GM12878 (cell line): ENCODE data around the gene SARM1. TPM values are rescaled to one million over a fixed set of nuclear protein-coding genes. Genes with fewer than 3 reads are reported as not detected.

Experiments used
- ATAC-seq: fragments of 200-7000 bp; cut with Tn5 transposase; 3 replicates; pipeline ENCODE4 v1.9.1; 2020; ENCODE audit warnings: mild to moderate bottlenecking, moderate library complexity
- BruUV-seq: library from RNA; stranded (reverse); fragments of 400-500 nt; replicated peaks from 2 replicates; lab custom pipeline; 2021; lab: Mats Ljungman, UMichigan
- CTCF ChIA-PET: fragments of 300-600 bp; sonication (Branson Sonifier 250); formaldehyde crosslinking; extraction: SDS; loops from one replicate; lab custom pipeline; 2021; ENCODE audit warnings: inconsistent platforms; lab: Yijun Ruan, JAX
- POLR2A ChIA-PET: fragments of 350-600 bp; formaldehyde crosslinking; extraction: SDS; loops from one replicate; lab custom pipeline; 2021; ENCODE audit warnings: inconsistent platforms; lab: Charles Lee
- RAD21 ChIA-PET: fragments of 300-600 bp; sonication (Branson Sonifier 250); formaldehyde crosslinking; loops from one replicate; lab custom pipeline; 2023; ENCODE audit warnings: antibody characterized with exemption; ENCODE audit not compliant: unreplicated experiment; lab: Charles Lee
- SMC1A ChIA-PET: fragments of 300-600 bp; sonication (Branson Sonifier 250); formaldehyde crosslinking; loops from one replicate; lab custom pipeline; 2023; ENCODE audit not compliant: unreplicated experiment, uncharacterized antibody; lab: Charles Lee
- DNase-seq: peaks from one replicate; pipeline ENCODE4 v3.0.0-alpha.2; 2011; ENCODE audit warnings: low read depth, low spot score
- FAIRE-seq: peaks from 3 replicates; lab custom pipeline; 2011; peaks lifted over from hg19 to GRCh38; lab: Jason Lieb, UNC
- H2AFZ ChIP-seq: 2 replicates; pipeline ENCODE4 v1.6.0; 2011; ENCODE audit warnings: low read depth, low read length, control low read depth; ENCODE audit not compliant: control insufficient read depth
- H3K27ac ChIP-seq: 2 replicates; pipeline ENCODE4 v1.5.1; 2011; ENCODE audit warnings: control low read depth; ENCODE audit not compliant: control insufficient read depth, insufficient read depth
- H3K27me3 ChIP-seq, 2 experiments: replicated peaks in 1 of 2; 2 replicates each; pipeline versions ENCODE4 v1.6.0 to v1.6.1; 2011; ENCODE audit warnings: low read length in 1 of 2; ENCODE audit not compliant: control insufficient read depth in 2 of 2, insufficient read depth in 2 of 2
- H3K36me3 ChIP-seq, 2 experiments: 2 replicates each; pipeline ENCODE4 v1.5.1; 2011; ENCODE audit warnings: low read length in 1 of 2; ENCODE audit not compliant: control insufficient read depth in 2 of 2, insufficient read depth in 2 of 2
- H3K4me1 ChIP-seq: 2 replicates; pipeline ENCODE4 v1.6.1; 2011; ENCODE audit warnings: mild to moderate bottlenecking, low read length, moderate library complexity, mixed read lengths; ENCODE audit not compliant: control insufficient read depth, insufficient read depth
- H3K4me2 ChIP-seq: 2 replicates; pipeline ENCODE4 v1.6.0; 2011; ENCODE audit warnings: control low read depth; ENCODE audit not compliant: control insufficient read depth, insufficient read depth
- H3K4me3 ChIP-seq: fragments of 200-600 bp; sonication (generic); 2 replicates; pipeline ENCODE4 v1.5.1; 2016
- H3K79me2 ChIP-seq: 2 replicates; pipeline ENCODE4 v1.6.0; 2011; ENCODE audit warnings: low read length; ENCODE audit not compliant: control insufficient read depth, insufficient read depth
- H3K9ac ChIP-seq: 2 replicates; pipeline ENCODE4 v1.8.0; 2011; ENCODE audit warnings: low read length, control low read depth, mixed read lengths; ENCODE audit not compliant: control insufficient read depth, insufficient read depth
- H3K9me3 ChIP-seq: replicated peaks from 3 replicates; pipeline ENCODE4 v1.5.1; 2011; ENCODE audit warnings: mild to moderate bottlenecking, low read length; ENCODE audit not compliant: control insufficient read depth, insufficient read depth
- H4K20me1 ChIP-seq: 2 replicates; pipeline ENCODE4 v1.6.0; 2011; ENCODE audit not compliant: control insufficient read depth, insufficient read depth
- BCL11A ChIP-seq: IDR thresholded peaks from 2 replicates; pipeline ENCODE4 v1.6.1; 2011; ENCODE audit warnings: low read depth, low read length
- BCL3 ChIP-seq: IDR thresholded peaks from 2 replicates; pipeline ENCODE4 v1.6.1; 2011; ENCODE audit warnings: borderline replicate concordance, low read depth, mild to moderate bottlenecking, moderate library complexity, low read length; ENCODE audit not compliant: insufficient read depth, poor library complexity, severe bottlenecking
- BMI1 ChIP-seq: fragments of 450-650 bp; IDR thresholded peaks from 2 replicates; pipeline ENCODE4 v1.6.1; 2016; ENCODE audit warnings: mild to moderate bottlenecking, moderate library complexity, borderline replicate concordance
- CBFB ChIP-seq: IDR thresholded peaks from 2 replicates; pipeline ENCODE4 v1.6.1; 2016; ENCODE audit warnings: antibody characterized with exemption, low read depth
- ESRRA ChIP-seq: IDR thresholded peaks from 2 replicates; pipeline ENCODE4 v1.6.1; 2012; ENCODE audit warnings: mild to moderate bottlenecking, low read length, improper control_type of control experiment
- IKZF1 ChIP-seq: fragments of 450-650 bp; conservative IDR thresholded peaks from 2 replicates; pipeline ENCODE4 v1.6.1; 2017; ENCODE audit warnings: antibody characterized with exemption, mild to moderate bottlenecking
- MTA2 ChIP-seq: fragments of 450-650 bp; IDR thresholded peaks from 2 replicates; pipeline ENCODE4 v1.6.1; 2016; ENCODE audit warnings: low read depth, mild to moderate bottlenecking, moderate library complexity
- NR2C1 ChIP-seq: fragments of 450-650 bp; IDR thresholded peaks from 2 replicates; pipeline ENCODE4 v1.6.1; 2017; ENCODE audit warnings: antibody characterized with exemption, mild to moderate bottlenecking, moderate library complexity
- PAX5 ChIP-seq: IDR thresholded peaks from 2 replicates; pipeline ENCODE4 v1.6.1; 2011; ENCODE audit warnings: low read depth, low read length, borderline replicate concordance
- POLR2AphosphoS2 ChIP-seq: IDR thresholded peaks from 2 replicates; pipeline ENCODE4 v1.6.1; 2011; ENCODE audit warnings: low read depth, mild to moderate bottlenecking, low read length, improper control_type of control experiment, moderate library complexity
- RBBP5 ChIP-seq: fragments of 200-600 bp; sonication (generic); conservative IDR thresholded peaks from 2 replicates; pipeline ENCODE4 v1.6.1; 2016
- ZBTB4 ChIP-seq: fragments of 450-650 bp; formaldehyde crosslinking; IDR thresholded peaks from 2 replicates; pipeline ENCODE4 v1.4.0; 2022; ENCODE audit warnings: mild to moderate bottlenecking, moderate library complexity
- ZSCAN29 ChIP-seq: fragments of 450-650 bp; IDR thresholded peaks from 2 replicates; pipeline ENCODE4 v1.6.1; 2017; ENCODE audit warnings: mild to moderate bottlenecking, moderate library complexity
- WGBS: methylation state at CpG from one replicate; pipeline ENCODE4 v1.1.6; 2016; ENCODE audit warnings: low lambda C conversion rate; ENCODE audit not compliant: insufficient replicate concordance, insufficient coverage; ENCODE audit errors: missing lambda C conversion rate; 5-methylcytosine and 5-hydroxymethylcytosine counted together
- in situ Hi-C: fragments of 300-500 bp; cut with MboI; formaldehyde crosslinking; loops from 9 replicates; pipeline ENCODE4 v1.14.3; 2018; ENCODE audit warnings: mixed read lengths
- intact Hi-C: fragments of 100-400 bp; cut with micrococcal nuclease; formaldehyde crosslinking; loops from one replicate; pipeline ENCODE4 v1.14.2; 2022; ENCODE audit not compliant: unreplicated experiment
- polyA plus RNA-seq, 11 experiments: library from polyadenylated mRNA; depleted of rRNA in 4 of 11; unstranded in 6 of 11; stranded (reverse) in 5 of 11; fragments of >200 nt; fragmentation: Nextera tagmentation in 4 of 11; fragmentation: Illumina TruSeq in 1 of 11; extraction: Ambion mirVana in 4 of 11; extraction: Trizol in 1 of 11; gene quantifications; 1 replicate in 1 of 11; 2 replicates in 10 of 11; pipeline versions ENCODE4 v1.2.1 to v1.2.3, GENCODE V29; 2011 to 2016; ENCODE audit warnings: inconsistent platforms in 2 of 11, missing spikeins in 2 of 11, low read depth in 1 of 11
- total RNA-seq, 4 experiments: library from RNA; depleted of rRNA in 3 of 4; stranded (reverse); fragments of >200 nt in 3 of 4; fragmentation: Illumina TruSeq in 1 of 4; extraction: Trizol in 1 of 4; gene quantifications; 2 replicates each; pipeline versions ENCODE4 v1.2.1 to v1.2.3, GENCODE V29; 2013 to 2021

The SARM1 gene
- total and polyA plus RNA-seq, 10 of the 15 experiments (the other 5 are each of a cell fraction or from before 2014, with no cell fraction given): 0.56 to 25.3 (median 11.9) TPM

GRCh38 chr17:28415886-28416285 lies 44.4 kb downstream of the SARM1 start:
- Histone ChIP-seq H3K4me2 (no peak overlapping the region), H3K9me3 (no peaks in the 10 kb centered on the region), H3K36me3 (no peaks in the 10 kb centered on the region), H2AFZ (no peak overlapping the region), H3K27me3 (no peaks in the 10 kb centered on the region), H3K4me1 (no peaks in the 10 kb centered on the region), H3K9ac (no peak overlapping the region), H3K27ac (no peak overlapping the region), H3K79me2 (no peaks in the 10 kb centered on the region), H3K4me3 (no peak overlapping the region), H4K20me1 (no peaks in the 10 kb centered on the region)
- ChIA-PET SMC1A (interaction anchor here (1.6 kb wide), 1 partner anchor 185 kb away, joined by 3 read pairs; no protein-coding TSS in a partner anchor), CTCF (interaction anchor here (0.6 to 5.0 kb wide), 28 partner anchors 8 to 609 kb away, joined by 3 to 41 read pairs (median 5); partner anchors contain the start of genes IFT20, POLDIP2, SARM1 and SLC46A1), RAD21 (interaction anchor here (0.7 kb wide), 2 partner anchors 16 to 54 kb away, joined by 3 to 4 read pairs; no protein-coding TSS in a partner anchor), POLR2A (interaction anchor here (1.2 kb wide), 1 partner anchor 80 kb away, joined by 4 read pairs; the partner anchor contains the start of gene TNFAIP1)
- no peak for FAIRE-seq
- no peak for ATAC-seq
- no TSS peak for BruUV-seq
- WGBS: 51% methylated on average over 3 of the region's 3 CpGs
- TF ChIP-seq ZBTB4 (CRISPR knock-in tag): no peak
- TF ChIP-seq IKZF1: no peak
- no peak for TF ChIP-seq NR2C1
- TF ChIP-seq BCL11A: no peak
- TF ChIP-seq RBBP5: no peak
- no peak for TF ChIP-seq CBFB
- TF ChIP-seq MTA2: no peak
- TF ChIP-seq POLR2AphosphoS2: no peak
- TF ChIP-seq BMI1: no peak
- no peak for TF ChIP-seq BCL3
- TF ChIP-seq ESRRA: no peak
- no peak for TF ChIP-seq ZSCAN29
- no peak for TF ChIP-seq PAX5
- intact Hi-C loops (loop anchor here (5.0 kb wide), 1 partner anchor 126 kb away; no protein-coding TSS in a partner anchor), in situ Hi-C loops (no loop called here)
- DNase-seq: no peak
